ENCODE results near the gene LRRC1.

Gene LRRC1

DNA sequence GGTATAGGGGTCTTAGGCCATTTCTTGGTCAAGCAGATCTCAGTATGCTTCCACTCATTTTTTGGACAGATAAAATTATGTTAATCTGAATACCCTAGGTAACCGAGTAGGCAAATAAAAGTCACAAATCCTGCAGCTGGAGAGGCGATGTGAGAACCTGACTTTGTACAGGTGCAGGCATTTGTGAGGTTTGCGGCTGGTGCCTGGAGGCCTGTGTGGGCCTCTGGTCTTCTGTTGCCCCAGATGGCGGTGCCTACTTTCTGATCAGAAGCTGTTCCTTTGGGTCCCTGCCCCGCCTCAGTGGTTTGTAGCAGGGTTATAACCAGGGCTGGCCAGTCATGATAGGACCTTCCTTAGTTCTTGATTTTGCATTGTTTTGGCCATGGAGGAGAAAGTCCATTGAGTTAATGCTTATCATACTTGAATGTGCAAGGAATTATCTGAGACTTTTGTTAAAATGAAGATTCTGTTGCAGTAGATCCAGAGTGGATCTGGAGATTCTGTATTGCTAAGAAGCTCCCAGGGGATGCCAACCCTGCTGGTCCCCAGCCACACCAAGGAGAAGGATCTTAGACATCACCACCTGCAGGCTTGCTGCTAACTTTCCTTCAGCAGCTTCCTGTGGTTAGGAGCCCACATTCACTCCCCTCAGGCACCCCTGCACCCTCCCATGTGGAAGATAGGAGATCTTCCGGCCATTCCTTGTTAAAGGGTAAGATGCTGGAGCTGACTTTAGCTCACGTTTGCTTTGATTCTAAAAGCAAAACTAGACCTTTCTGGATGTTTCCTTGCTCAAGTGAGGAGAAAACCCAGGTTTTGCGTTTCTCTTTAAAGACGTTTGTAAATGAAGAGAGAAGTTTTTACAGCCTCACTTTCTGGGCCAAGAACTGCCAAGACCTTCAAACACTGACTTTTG is 50.7 kb downstream of the LRRC1 start:
- no peaks in the 10 kb centered on the region for H3K36me3 ChIP-seq (ENCODE audit: insufficient read depth, insufficient read length, low read length)
- TF ChIP-seq ZNF274 (IDR thresholded peaks at IDR 0.05; ENCODE audit: low read depth, low read length) (no peak), SUZ12 (IDR thresholded peaks at IDR 0.05; ENCODE audit: extremely low read depth, insufficient read depth, insufficient read length) (no peak), YY1 (IDR thresholded peaks at IDR 0.05; ENCODE audit: insufficient read depth, insufficient read length) (no peak)
- no peak overlapping the region for H3K4me3 ChIP-seq (ENCODE audit: insufficient read length, low read depth)
- no peak overlapping the region for H3K9ac ChIP-seq (ENCODE audit: insufficient read length, low read depth)
- no peak for DNase-seq (ENCODE audit: low read depth, low spot score)
- H3K27me3 ChIP-seq (ENCODE audit: insufficient read depth, insufficient read length): no peaks in the 10 kb centered on the region
- no peaks in the 10 kb centered on the region for H3K9me3 ChIP-seq (ENCODE audit: insufficient read depth, low read length)
- H3K4me1 ChIP-seq (ENCODE audit: insufficient read depth, insufficient read length): no peaks in the 10 kb centered on the region

DNA sequence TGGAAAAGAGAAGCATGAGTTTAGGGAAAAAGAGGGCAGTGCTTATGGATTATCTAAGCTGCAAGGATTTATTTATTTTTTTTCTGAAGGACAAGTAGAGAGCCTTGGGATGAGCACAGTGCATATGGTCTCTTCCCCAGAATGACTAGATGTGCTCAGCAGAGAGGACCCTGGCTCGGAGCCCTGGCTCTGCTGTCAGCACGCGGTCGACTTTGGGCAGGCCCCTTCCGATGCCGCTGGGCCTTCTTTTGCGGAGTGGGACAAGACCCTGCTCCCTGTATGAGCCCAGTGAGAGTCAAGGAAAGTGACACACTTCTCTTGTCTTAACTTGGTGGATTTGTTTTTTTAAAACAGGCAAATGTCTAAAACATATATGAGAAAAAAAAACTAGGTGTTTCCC is 51.4 kb downstream of the LRRC1 start:
- no peak overlapping the region for H3K4me3 ChIP-seq (ENCODE audit: insufficient read length, low read depth)
- TF ChIP-seq SUZ12 (IDR thresholded peaks at IDR 0.05; ENCODE audit: extremely low read depth, insufficient read depth, insufficient read length) (no peak), ZNF274 (IDR thresholded peaks at IDR 0.05; ENCODE audit: low read depth, low read length) (no peak)
- no peaks in the 10 kb centered on the region for H3K27me3 ChIP-seq (ENCODE audit: insufficient read depth, insufficient read length)
- no peak overlapping the region for H3K9ac ChIP-seq (ENCODE audit: insufficient read length, low read depth)
- no peaks in the 10 kb centered on the region for H3K36me3 ChIP-seq (ENCODE audit: insufficient read depth, insufficient read length, low read length)
- no peaks in the 10 kb centered on the region for H3K9me3 ChIP-seq (ENCODE audit: insufficient read depth, low read length)
- H3K4me1 ChIP-seq (ENCODE audit: insufficient read depth, insufficient read length): no peaks in the 10 kb centered on the region
- no peak for DNase-seq (ENCODE audit: low read depth, low spot score)

DNA sequence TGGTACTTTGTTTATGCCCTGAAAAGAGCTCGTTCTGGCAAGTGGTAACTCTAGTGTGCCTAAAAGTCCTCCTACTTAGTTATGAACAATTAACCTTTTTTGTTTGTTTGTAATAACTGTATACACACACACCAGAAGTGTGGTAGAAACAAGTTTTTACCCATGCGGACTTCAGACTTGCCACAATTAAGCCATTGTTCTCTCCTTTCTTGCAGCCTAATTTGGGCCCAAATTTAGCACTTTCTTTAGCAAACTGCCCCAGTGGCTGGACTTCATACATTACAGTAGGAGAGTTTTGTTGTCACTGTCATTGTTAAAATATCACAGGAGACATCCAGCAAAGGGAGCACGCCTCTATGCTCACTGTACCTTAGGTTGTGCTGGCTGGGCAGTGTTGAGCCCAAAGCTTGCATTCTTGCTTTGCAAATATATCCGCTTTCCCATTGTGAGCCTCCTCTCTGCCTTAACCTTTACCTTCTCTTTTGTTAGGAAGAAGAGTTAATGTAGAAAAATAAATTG is 53.0 kb downstream of the LRRC1 start:
- Histone ChIP-seq H3K9ac (ENCODE audit: insufficient read length, low read depth) (no peak overlapping the region), H3K27me3 (ENCODE audit: insufficient read depth, insufficient read length) (no peaks in the 10 kb centered on the region), H3K36me3 (ENCODE audit: insufficient read depth, insufficient read length, low read length) (no peaks in the 10 kb centered on the region), H3K9me3 (ENCODE audit: insufficient read depth, low read length) (no peaks in the 10 kb centered on the region), H3K4me3 (ENCODE audit: insufficient read length, low read depth) (no peak overlapping the region), H3K4me1 (ENCODE audit: insufficient read depth, insufficient read length) (no peaks in the 10 kb centered on the region)
- TF ChIP-seq ZNF274 (IDR thresholded peaks at IDR 0.05; ENCODE audit: low read depth, low read length): no peak
- no peak for TF ChIP-seq YY1 (IDR thresholded peaks at IDR 0.05; ENCODE audit: insufficient read depth, insufficient read length)
- TF ChIP-seq SUZ12 (IDR thresholded peaks at IDR 0.05; ENCODE audit: extremely low read depth, insufficient read depth, insufficient read length): no peak
- DNase-seq (ENCODE audit: low read depth, low spot score): no peak

DNA sequence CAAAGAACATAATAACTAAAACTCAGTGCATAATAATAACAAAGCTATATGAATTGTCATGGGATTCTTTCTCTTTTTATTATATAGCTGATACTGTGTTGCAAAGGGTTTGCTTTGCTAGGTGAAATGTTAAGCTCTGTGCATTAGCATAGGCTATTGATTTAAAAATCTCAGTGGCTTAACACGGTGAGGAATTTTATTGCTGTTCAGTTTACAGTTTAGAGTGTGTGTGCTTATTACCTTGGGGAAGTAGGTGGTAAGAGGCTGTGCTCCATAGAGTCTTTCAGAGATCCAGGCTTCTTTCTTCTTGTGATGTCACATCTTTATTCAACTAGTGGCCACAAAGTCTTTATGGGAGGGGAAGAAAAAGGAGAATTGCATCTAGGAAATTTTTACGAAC is 55.7 kb downstream of the LRRC1 start:
- TF ChIP-seq ZNF274 (IDR thresholded peaks at IDR 0.05; ENCODE audit: low read depth, low read length) (no peak), SUZ12 (IDR thresholded peaks at IDR 0.05; ENCODE audit: extremely low read depth, insufficient read depth, insufficient read length) (no peak), YY1 (IDR thresholded peaks at IDR 0.05; ENCODE audit: insufficient read depth, insufficient read length) (no peak)
- no peak overlapping the region for H3K9ac ChIP-seq (ENCODE audit: insufficient read length, low read depth)
- H3K4me1 ChIP-seq (ENCODE audit: insufficient read depth, insufficient read length): no peaks in the 10 kb centered on the region
- no peak for DNase-seq (ENCODE audit: low read depth, low spot score)
- no peaks in the 10 kb centered on the region for H3K36me3 ChIP-seq (ENCODE audit: insufficient read depth, insufficient read length, low read length)
- H3K9me3 ChIP-seq (ENCODE audit: insufficient read depth, low read length): no peaks in the 10 kb centered on the region
- no peaks in the 10 kb centered on the region for H3K27me3 ChIP-seq (ENCODE audit: insufficient read depth, insufficient read length)
- H3K4me3 ChIP-seq (ENCODE audit: insufficient read length, low read depth): no peak overlapping the region

DNA sequence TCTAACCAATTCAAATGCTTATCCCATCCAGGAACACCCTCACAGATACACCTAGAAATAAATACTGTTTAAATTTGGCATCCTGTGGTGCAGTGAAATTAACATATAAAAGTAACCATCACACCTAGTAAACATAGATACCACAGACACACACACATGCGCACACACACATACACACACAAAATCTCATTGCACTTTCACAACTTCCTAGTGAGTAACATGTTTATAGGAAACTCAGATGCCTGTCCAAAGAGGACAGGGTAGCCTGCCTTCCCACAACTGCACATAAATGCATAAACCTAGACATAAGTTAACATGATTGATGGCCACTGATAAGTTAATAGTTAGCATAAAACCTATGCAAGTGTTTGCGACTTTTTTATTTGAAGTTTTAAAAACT is 56.8 kb downstream of the LRRC1 start:
- Histone ChIP-seq H3K36me3 (ENCODE audit: insufficient read depth, insufficient read length, low read length) (no peaks in the 10 kb centered on the region), H3K9me3 (ENCODE audit: insufficient read depth, low read length) (no peaks in the 10 kb centered on the region), H3K27me3 (ENCODE audit: insufficient read depth, insufficient read length) (no peaks in the 10 kb centered on the region), H3K9ac (ENCODE audit: insufficient read length, low read depth) (no peak overlapping the region), H3K4me1 (ENCODE audit: insufficient read depth, insufficient read length) (no peaks in the 10 kb centered on the region), H3K4me3 (ENCODE audit: insufficient read length, low read depth) (no peak overlapping the region)
- no peak for TF ChIP-seq ZNF274 (IDR thresholded peaks at IDR 0.05; ENCODE audit: low read depth, low read length)
- no peak for TF ChIP-seq SUZ12 (IDR thresholded peaks at IDR 0.05; ENCODE audit: extremely low read depth, insufficient read depth, insufficient read length)
- TF ChIP-seq YY1 (IDR thresholded peaks at IDR 0.05; ENCODE audit: insufficient read depth, insufficient read length): no peak
- no peak for DNase-seq (ENCODE audit: low read depth, low spot score)

DNA sequence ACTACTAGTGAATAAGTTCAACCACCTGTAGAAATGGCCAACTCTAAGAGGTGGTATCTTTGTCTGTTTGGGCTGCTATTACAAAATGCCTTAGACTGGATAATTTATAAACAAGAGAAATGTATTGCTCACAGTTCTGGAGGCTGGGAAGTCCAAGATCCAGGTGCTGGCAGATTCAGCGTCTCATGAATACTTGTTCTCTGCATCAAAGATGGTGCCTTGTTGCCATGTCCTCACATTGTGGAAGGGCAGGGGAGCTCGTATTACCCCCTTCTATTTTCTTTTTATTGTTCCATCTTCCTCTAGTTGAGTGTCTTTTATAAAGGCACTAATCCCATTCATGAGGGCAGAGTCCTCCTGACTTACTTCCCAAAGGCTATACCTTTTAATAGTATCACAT is 58.0 kb downstream of the LRRC1 start:
- no peak overlapping the region for H3K9ac ChIP-seq (ENCODE audit: insufficient read length, low read depth)
- no peaks in the 10 kb centered on the region for H3K36me3 ChIP-seq (ENCODE audit: insufficient read depth, insufficient read length, low read length)
- no peak overlapping the region for H3K4me3 ChIP-seq (ENCODE audit: insufficient read length, low read depth)
- TF ChIP-seq YY1 (IDR thresholded peaks at IDR 0.05; ENCODE audit: insufficient read depth, insufficient read length) (no peak), ZNF274 (IDR thresholded peaks at IDR 0.05; ENCODE audit: low read depth, low read length) (no peak), SUZ12 (IDR thresholded peaks at IDR 0.05; ENCODE audit: extremely low read depth, insufficient read depth, insufficient read length) (no peak)
- no peaks in the 10 kb centered on the region for H3K9me3 ChIP-seq (ENCODE audit: insufficient read depth, low read length)
- no peak for DNase-seq (ENCODE audit: low read depth, low spot score)
- H3K4me1 ChIP-seq (ENCODE audit: insufficient read depth, insufficient read length): peaks cover 2% of the 10 kb centered on the region
- H3K27me3 ChIP-seq (ENCODE audit: insufficient read depth, insufficient read length): no peaks in the 10 kb centered on the region

DNA sequence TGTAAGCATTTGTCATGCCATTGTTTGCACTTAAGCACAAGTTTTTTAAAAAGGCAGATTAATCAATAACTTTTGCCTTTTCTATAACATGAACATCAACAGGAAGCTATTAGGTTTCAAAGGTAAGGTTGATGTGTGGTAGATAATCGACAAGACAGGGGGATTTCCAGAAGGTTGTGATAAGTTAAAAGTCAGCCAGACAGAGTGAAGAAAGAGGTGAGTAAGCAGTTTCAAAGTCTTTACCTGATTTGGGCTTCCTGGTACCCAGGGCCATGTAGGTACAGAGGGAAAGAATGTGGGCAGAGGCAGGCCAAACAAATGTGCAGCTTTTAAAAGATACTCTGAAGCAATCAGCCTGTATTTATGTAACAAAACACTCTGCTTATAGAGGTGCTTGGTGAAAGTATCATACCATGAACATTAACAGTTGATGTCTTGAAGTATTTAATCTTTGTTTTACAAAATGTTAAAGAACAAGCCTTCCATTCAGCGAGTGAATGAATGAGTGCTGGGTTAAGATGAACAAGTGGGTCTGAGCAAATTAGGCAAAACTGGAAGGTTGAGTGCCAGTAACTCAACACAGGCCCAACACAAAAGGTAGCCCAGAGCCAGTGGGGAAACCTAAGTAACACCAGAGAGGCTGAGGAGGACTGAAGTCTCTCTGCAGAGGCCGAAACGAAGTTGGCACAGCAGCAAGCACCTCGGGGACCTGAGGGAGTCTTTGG is 60.2 kb downstream of the LRRC1 start:
- H3K9me3 ChIP-seq (ENCODE audit: insufficient read depth, low read length): no peaks in the 10 kb centered on the region
- H3K27me3 ChIP-seq (ENCODE audit: insufficient read depth, insufficient read length): no peaks in the 10 kb centered on the region
- no peaks in the 10 kb centered on the region for H3K36me3 ChIP-seq (ENCODE audit: insufficient read depth, insufficient read length, low read length)
- no peak for DNase-seq (ENCODE audit: low read depth, low spot score)
- H3K9ac ChIP-seq (ENCODE audit: insufficient read length, low read depth): no peak overlapping the region
- TF ChIP-seq ZNF274 (IDR thresholded peaks at IDR 0.05; ENCODE audit: low read depth, low read length): no peak
- no peak for TF ChIP-seq SUZ12 (IDR thresholded peaks at IDR 0.05; ENCODE audit: extremely low read depth, insufficient read depth, insufficient read length)
- TF ChIP-seq YY1 (IDR thresholded peaks at IDR 0.05; ENCODE audit: insufficient read depth, insufficient read length): no peak
- H3K4me1 ChIP-seq (ENCODE audit: insufficient read depth, insufficient read length): peaks cover 2% of the 10 kb centered on the region
- no peak overlapping the region for H3K4me3 ChIP-seq (ENCODE audit: insufficient read length, low read depth)

Measured in NT2/D1 (cell line).